ENCODE data around the gene COMMD1.

GRCh38 chr2:62177392-62178049 lies 272.0 kb downstream of the COMMD1 start:
- TF ChIP-seq POLR2A (IDR thresholded peaks at IDR 0.05) = no peak
- no peak for TF ChIP-seq CTCF (IDR thresholded peaks at IDR 0.05)

All from thyroid gland (tissue), 4 donors.